T-cell (primary cell): ENCODE results near the gene LCLAT1. TPM values are rescaled to one million over a fixed set of nuclear protein-coding genes. Genes with fewer than 3 reads are reported as not detected.

Source experiments
- ATAC-seq, 4 experiments: fragments of 200-7000 bp in 3 of 4; fragments of 150-1000 bp in 1 of 4; cut with Tn5 transposase; replicated peaks in 1 of 4; 1 replicate in 3 of 4; 2 replicates in 1 of 4; pipeline ENCODE4 v1.10.0; 2021; ENCODE audit warnings: moderate library complexity in 3 of 4, mild to moderate bottlenecking in 2 of 4, moderate number of reproducible peaks in 1 of 4
- CTCF ChIA-PET, 2 donors: fragments of 300-600 bp; sonication (Branson Sonifier 250); formaldehyde crosslinking; loops; one replicate each; lab custom pipeline; 2022; ENCODE audit warnings: antibody characterized with exemption in 2 of 2; lab: Charles Lee
- POLR2A ChIA-PET, 2 donors: fragments of 300-600 bp; sonication (Branson Sonifier 250); formaldehyde crosslinking; loops; one replicate each; lab custom pipeline; 2022; ENCODE audit warnings: antibody characterized with exemption in 2 of 2; lab: Charles Lee
- DNase-seq, 35 experiments: peaks; one replicate each; pipeline versions ENCODE4 v3.0.0 to v3.0.0-alpha.2; 2013 to 2023
- H3K27ac ChIP-seq: one replicate; pipeline ENCODE4 v1.5.1; 2013; ENCODE audit warnings: low read length
- H3K27me3 ChIP-seq, 2 experiments: replicated peaks in 1 of 2; 1 replicate in 1 of 2; 2 replicates in 1 of 2; pipeline versions ENCODE4 v1.6.1 to v1.7.0; 2013; ENCODE audit warnings: low read length in 1 of 2, mixed read lengths in 1 of 2; ENCODE audit not compliant: control insufficient read depth in 2 of 2, insufficient read depth in 2 of 2; ENCODE audit errors: extremely low read depth in 1 of 2
- H3K36me3 ChIP-seq, 2 donors: 1 replicate in 1 of 2; 2 replicates in 1 of 2; pipeline versions ENCODE4 v1.6.1 to v1.7.0; 2013; ENCODE audit warnings: low read length in 1 of 2; ENCODE audit not compliant: control insufficient read depth in 2 of 2, insufficient read depth in 1 of 2; ENCODE audit errors: extremely low read depth in 1 of 2
- H3K4me1 ChIP-seq, 2 experiments: 1 replicate in 1 of 2; 2 replicates in 1 of 2; pipeline versions ENCODE4 v1.6.1 to v1.7.0; 2013; ENCODE audit warnings: low read length in 2 of 2, mixed read lengths in 1 of 2; ENCODE audit not compliant: insufficient read depth in 2 of 2, control insufficient read depth in 1 of 2; ENCODE audit errors: extremely low read depth in 1 of 2
- H3K4me3 ChIP-seq, 2 donors: 1 replicate in 1 of 2; 2 replicates in 1 of 2; pipeline versions ENCODE4 v1.5.1 to v1.7.0; 2013; ENCODE audit warnings: mild to moderate bottlenecking in 2 of 2, low read length in 1 of 2, moderate library complexity in 1 of 2; ENCODE audit not compliant: control insufficient read depth in 1 of 2; ENCODE audit errors: extremely low read depth in 1 of 2
- H3K9me3 ChIP-seq: 2 replicates; pipeline ENCODE4 v1.7.0; 2013
- H3K27ac Mint-ChIP-seq, 2 donors: one replicate each; pipeline ENCODE4 v1.8.0; 2020 to 2021; ENCODE audit warnings: mild to moderate bottlenecking in 2 of 2, mixed read lengths in 2 of 2
- H3K27me3 Mint-ChIP-seq, 2 donors: one replicate each; pipeline ENCODE4 v1.8.0; 2021 to 2022; ENCODE audit warnings: mixed read lengths in 2 of 2
- H3K36me3 Mint-ChIP-seq: one replicate; pipeline ENCODE4 v1.8.0; 2021; ENCODE audit warnings: mixed read lengths
- H3K4me1 Mint-ChIP-seq, 3 donors: one replicate each; pipeline ENCODE4 v1.8.0; 2020 to 2022; ENCODE audit warnings: mixed read lengths in 3 of 3, mild to moderate bottlenecking in 1 of 3
- H3K4me3 Mint-ChIP-seq, 3 donors: one replicate each; pipeline ENCODE4 v1.8.0; 2020 to 2022; ENCODE audit warnings: mild to moderate bottlenecking in 3 of 3, mixed read lengths in 3 of 3, moderate library complexity in 3 of 3
- H3K9me3 Mint-ChIP-seq, 3 donors: one replicate each; pipeline ENCODE4 v1.8.0; 2020 to 2022; ENCODE audit warnings: mixed read lengths in 3 of 3
- WGBS: methylation state at CpG from one replicate; pipeline ENCODE4 v1.1.5; 2013; ENCODE audit warnings: missing lambda C conversion rate; ENCODE audit not compliant: insufficient coverage; 5-methylcytosine and 5-hydroxymethylcytosine counted together
- total RNA-seq, 35 experiments: library from RNA in 6 of 35; stranded (reverse) in 6 of 35; fragments of 120-200 nt in 1 of 35; gene quantifications; one replicate each; pipeline versions ENCODE4 v1.2.1 to v1.2.4 and lab custom pipeline; 2013 to 2026

The LCLAT1 gene
- total RNA-seq, 5 donors from 2014 or later (not counting 1 experiment from before 2014, with no cell fraction given): 13.8 to 33.0 (median 19.6) TPM

- ATAC-seq: no peak
- H3K9me3 Mint-ChIP-seq: no peaks in the 10 kb centered on the region
- 100% methylated on average over 1 of the region's 6 CpGs for WGBS
- no peaks in the 10 kb centered on the region for H3K36me3 Mint-ChIP-seq
- ChIA-PET CTCF (no interaction called here), POLR2A (interaction anchor here in 1 of 2 donors (0.6 kb wide), 1 partner anchor 257 kb away, joined by 4 read pairs; no protein-coding TSS in a partner anchor)
- no peak overlapping the region for H3K4me3 ChIP-seq
- no peak for DNase-seq
- no peak overlapping the region for H3K4me3 Mint-ChIP-seq
- H3K27ac ChIP-seq: no peak overlapping the region
- no peak overlapping the region for H3K27ac Mint-ChIP-seq
- peaks cover 27 to 53% (median 33%) of the 10 kb centered on the region in 3 donors for H3K4me1 Mint-ChIP-seq
- H3K27me3 ChIP-seq: no peaks in the 10 kb centered on the region
- peaks cover 0 to 2% of the 10 kb centered on the region in 2 experiments for H3K4me1 ChIP-seq
- no peaks in the 10 kb centered on the region for H3K9me3 ChIP-seq
- no peaks in the 10 kb centered on the region for H3K36me3 ChIP-seq
- H3K27me3 Mint-ChIP-seq: no peaks in the 10 kb centered on the region
These were observed 182.8 kb downstream of the LCLAT1 start for GRCh38 chr2:30629866-30630265.

GRCh38 chr2:30631051-30631671, 184.1 kb downstream of the LCLAT1 start:
- no peak overlapping the region for H3K27ac Mint-ChIP-seq
- ATAC-seq: peak in 3 of 4 experiments; percentile 40 to 54 (median 46)

GRCh38 chr2:30633039-30633438, 186.0 kb downstream of the LCLAT1 start:
- no peak for ATAC-seq
- no peaks in the 10 kb centered on the region for H3K27me3 ChIP-seq
- H3K27ac Mint-ChIP-seq: no peak overlapping the region
- peaks cover 5% of the 10 kb centered on the region for H3K36me3 Mint-ChIP-seq
- no peaks in the 10 kb centered on the region for H3K9me3 ChIP-seq
- CTCF ChIA-PET: interaction anchor here in 1 of 2 donors (0.6 kb wide), 1 partner anchor 216 kb away, joined by 8 read pairs; no protein-coding TSS in a partner anchor
- H3K27me3 Mint-ChIP-seq: no peaks in the 10 kb centered on the region
- H3K4me3 ChIP-seq: no peak overlapping the region
- peaks cover 22 to 42% (median 26%) of the 10 kb centered on the region in 3 donors for H3K4me1 Mint-ChIP-seq
- DNase-seq: no peak
- no peaks in the 10 kb centered on the region for H3K36me3 ChIP-seq
- WGBS: 100% methylated on average over 3 of the region's 4 CpGs
- POLR2A ChIA-PET: interaction anchor here in 1 of 2 donors (0.6 kb wide), 1 partner anchor 36 kb away, joined by 14 read pairs; no protein-coding TSS in a partner anchor
- no peaks in the 10 kb centered on the region for H3K9me3 Mint-ChIP-seq
- H3K4me1 ChIP-seq: peaks cover 0 to 2% of the 10 kb centered on the region in 2 experiments
- no peak overlapping the region for H3K4me3 Mint-ChIP-seq
- no peak overlapping the region for H3K27ac ChIP-seq

More at GRCh38 chr2:30631051-30631671, 184.1 kb downstream of the LCLAT1 start:
- WGBS: no CpG with 5 or more reads among the region's 1 CpG
- POLR2A ChIA-PET: interaction anchor here in 1 of 2 donors (0.5 kb wide), 1 partner anchor 400 kb away, joined by 10 read pairs; the partner anchor contains the start of gene LBH
- H3K4me1 ChIP-seq: peaks cover 0 to 2% of the 10 kb centered on the region in 2 experiments
- no peaks in the 10 kb centered on the region for H3K27me3 ChIP-seq
- Mint-ChIP-seq H3K36me3 (no peaks in the 10 kb centered on the region), H3K4me3 (no peak overlapping the region), H3K4me1 (peaks cover 24 to 48% (median 29%) of the 10 kb centered on the region in 3 donors), H3K27me3 (no peaks in the 10 kb centered on the region), H3K9me3 (no peaks in the 10 kb centered on the region)
- no peaks in the 10 kb centered on the region for H3K36me3 ChIP-seq
- peak in 1 of 35 experiments; percentile 42 for DNase-seq
- H3K9me3 ChIP-seq: no peaks in the 10 kb centered on the region
- CTCF ChIA-PET: interaction anchor here in 1 of 2 donors (1.2 kb wide), 1 partner anchor 19 kb away, joined by 3 read pairs; no protein-coding TSS in a partner anchor
- H3K4me3 ChIP-seq: no peak overlapping the region
- H3K27ac ChIP-seq: no peak overlapping the region

- Histone ChIP-seq H3K4me3 (no peak overlapping the region), H3K36me3 (peaks cover 3 to 18% of the 10 kb centered on the region in 2 donors), H3K9me3 (no peaks in the 10 kb centered on the region), H3K27me3 (no peaks in the 10 kb centered on the region), H3K4me1 (no peaks in the 10 kb centered on the region), H3K27ac (no peak overlapping the region)
- Mint-ChIP-seq H3K36me3 (peaks cover 27% of the 10 kb centered on the region), H3K9me3 (no peaks in the 10 kb centered on the region), H3K4me1 (peaks cover 2 to 11% (median 2%) of the 10 kb centered on the region in 3 donors), H3K4me3 (no peak overlapping the region), H3K27ac (no peak overlapping the region), H3K27me3 (no peaks in the 10 kb centered on the region)
- DNase-seq (no peak), ATAC-seq (no peak)
- ChIA-PET POLR2A (no interaction called here), CTCF (no interaction called here)
- 100% methylated on average over 1 of the region's 1 CpG for WGBS
These were observed 189.3 kb downstream of the LCLAT1 start for GRCh38 chr2:30636311-30636710.

GRCh38 chr2:30639836-30640235, 192.8 kb downstream of the LCLAT1 start:
- ChIA-PET POLR2A (no interaction called here), CTCF (no interaction called here)
- Histone ChIP-seq H3K27me3 (no peaks in the 10 kb centered on the region), H3K4me3 (no peak overlapping the region), H3K36me3 (peaks cover 3 to 22% of the 10 kb centered on the region in 2 donors), H3K27ac (no peak overlapping the region), H3K9me3 (no peaks in the 10 kb centered on the region), H3K4me1 (no peaks in the 10 kb centered on the region)
- no peak for DNase-seq
- no peak for ATAC-seq
- no peak overlapping the region for H3K4me3 Mint-ChIP-seq
- H3K36me3 Mint-ChIP-seq: peaks cover 27% of the 10 kb centered on the region
- H3K27ac Mint-ChIP-seq: no peak overlapping the region
- H3K4me1 Mint-ChIP-seq: no peaks in the 10 kb centered on the region
- no peaks in the 10 kb centered on the region for H3K27me3 Mint-ChIP-seq
- no peaks in the 10 kb centered on the region for H3K9me3 Mint-ChIP-seq
- WGBS: 86% methylated on average over 3 of the region's 5 CpGs

GRCh38 chr2:30641765-30642345, 194.8 kb downstream of the LCLAT1 start:
- DNase-seq (no peak), ATAC-seq (no peak)
- Histone ChIP-seq H3K4me3 (no peak overlapping the region), H3K27me3 (no peaks in the 10 kb centered on the region), H3K4me1 (no peaks in the 10 kb centered on the region), H3K27ac (no peak overlapping the region), H3K9me3 (no peaks in the 10 kb centered on the region), H3K36me3 (peaks cover 3 to 22% of the 10 kb centered on the region in 2 donors)
- Mint-ChIP-seq H3K9me3 (no peaks in the 10 kb centered on the region), H3K27me3 (no peaks in the 10 kb centered on the region), H3K36me3 (peaks cover 22% of the 10 kb centered on the region), H3K4me1 (no peaks in the 10 kb centered on the region), H3K27ac (no peak overlapping the region), H3K4me3 (no peak overlapping the region)
- CTCF ChIA-PET: interaction anchor here in 1 of 2 donors (0.6 to 0.7 kb wide), 2 partner anchors 51 to 470 kb away, joined by 6 read pairs; no protein-coding TSS in a partner anchor
- WGBS: no CpG with 5 or more reads among the region's 3 CpGs
- POLR2A ChIA-PET: interaction anchor here in 1 of 2 donors (0.7 kb wide), 1 partner anchor 433 kb away, joined by 3 read pairs; no protein-coding TSS in a partner anchor
